HCEC 1CT (cell line): Measurements from ENCODE around the gene C10orf62.
"Not testable (repeated sequence)": the region's sequence is repeated elsewhere in the genome, so short reads cannot be mapped to it uniquely, and the experiment has no call there.

ENCODE experiments used
- DNase-seq: peaks from one replicate; pipeline ENCODE4 v3.0.0-alpha.2; 2017

C10orf62 gene

GRCh38 chr10:97589479-97589878 is at the start of gene C10orf62:
Gene C10orf62 (plus strand): TSS chr10:97589721. CDS start chr10:97589898, 177 bp downstream.
- no peak for DNase-seq

- DNase-seq: peak; percentile 9
Measured at GRCh38 chr10:97540669-97541500, 48.6 kb upstream of the C10orf62 start.

DNA sequence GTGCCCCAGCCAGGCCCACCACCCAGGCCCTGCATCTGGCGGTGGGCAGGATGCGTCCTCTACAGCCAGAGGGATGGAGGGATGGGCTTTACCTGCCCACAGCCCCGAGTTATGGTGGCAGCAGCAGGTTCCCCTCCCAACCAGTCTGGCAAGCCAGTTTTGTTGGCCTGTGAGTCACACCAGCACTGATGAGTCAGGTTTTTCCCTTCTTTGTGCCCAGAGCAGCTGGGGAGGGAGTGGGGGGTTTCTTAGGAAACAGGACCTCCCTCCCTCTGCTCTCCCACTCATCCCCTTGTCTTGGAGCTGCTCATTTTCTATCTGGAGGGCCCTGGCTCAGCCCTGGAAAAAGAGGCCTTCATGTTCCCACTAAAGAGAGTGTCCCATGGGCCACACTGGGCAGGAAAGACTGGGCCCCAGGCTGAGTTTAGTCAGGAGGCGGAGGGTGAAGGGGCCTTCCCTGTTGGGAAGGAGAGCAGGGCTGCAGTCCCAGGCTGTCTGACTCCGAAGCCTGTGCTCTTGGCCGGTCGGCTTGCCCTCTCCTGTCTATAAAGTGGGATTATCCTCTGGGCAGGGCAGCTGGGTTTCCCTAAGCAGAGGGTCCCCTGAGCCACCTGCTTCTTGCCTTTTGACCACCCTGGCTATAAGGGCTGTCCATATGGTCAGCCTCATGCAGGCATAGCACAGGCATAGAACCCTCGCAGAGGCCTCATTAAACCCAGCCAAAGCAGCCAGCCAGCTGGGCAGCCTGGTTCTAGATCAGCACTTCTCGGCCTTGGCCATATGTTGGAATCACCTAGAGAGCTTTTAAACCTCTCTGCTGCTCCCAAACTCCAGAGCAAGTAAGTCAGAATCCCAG is 47.1 kb upstream of the C10orf62 start:
- peak; percentile 88 for DNase-seq

DNA sequence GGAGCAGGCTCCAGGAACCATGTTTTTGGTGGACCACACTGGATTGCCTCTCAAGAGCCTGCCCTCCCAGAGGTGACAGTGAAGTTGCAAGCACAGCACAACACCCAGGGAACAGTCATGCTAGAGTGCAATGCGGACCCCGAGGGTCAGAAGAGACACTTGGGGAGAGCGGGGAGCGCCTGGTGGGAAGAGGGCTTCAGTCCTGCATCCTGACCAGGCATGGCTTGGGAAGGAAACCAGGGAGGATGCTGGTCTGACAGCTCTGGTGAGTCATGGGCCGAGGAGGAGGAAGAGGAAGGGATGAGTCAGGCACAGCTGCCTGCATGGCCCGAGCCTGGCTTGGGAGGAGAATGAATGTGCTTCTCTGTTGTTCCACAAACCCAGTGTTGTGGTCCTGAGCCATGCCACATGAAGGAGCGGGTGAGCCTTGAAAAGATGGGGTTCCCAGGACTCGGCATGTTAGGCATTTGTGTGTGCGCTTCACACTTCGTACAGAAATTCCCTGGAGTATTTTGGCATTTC is 46.4 kb upstream of the C10orf62 start:
- peak; percentile 98 for DNase-seq

- no peak for DNase-seq
Measured at GRCh38 chr10:97546456-97547270, 42.9 kb upstream of the C10orf62 start.

DNA sequence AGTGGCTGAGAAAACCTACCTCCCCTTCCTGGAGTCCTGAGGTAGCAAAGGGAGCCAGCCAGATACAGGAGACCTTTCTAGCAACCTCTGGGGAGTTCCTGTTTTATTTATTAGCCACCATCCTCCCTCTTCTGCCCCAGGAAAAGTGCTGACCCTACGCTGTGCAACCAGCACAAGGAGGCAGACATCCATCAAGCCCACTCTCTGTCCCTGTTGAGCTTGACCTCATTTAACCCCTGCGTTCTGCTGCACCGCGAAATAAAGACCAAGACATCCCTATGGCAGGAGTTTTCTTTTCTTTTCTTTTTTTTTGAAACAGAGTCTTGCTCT is 42.3 kb upstream of the C10orf62 start:
- DNase-seq: no peak

DNA sequence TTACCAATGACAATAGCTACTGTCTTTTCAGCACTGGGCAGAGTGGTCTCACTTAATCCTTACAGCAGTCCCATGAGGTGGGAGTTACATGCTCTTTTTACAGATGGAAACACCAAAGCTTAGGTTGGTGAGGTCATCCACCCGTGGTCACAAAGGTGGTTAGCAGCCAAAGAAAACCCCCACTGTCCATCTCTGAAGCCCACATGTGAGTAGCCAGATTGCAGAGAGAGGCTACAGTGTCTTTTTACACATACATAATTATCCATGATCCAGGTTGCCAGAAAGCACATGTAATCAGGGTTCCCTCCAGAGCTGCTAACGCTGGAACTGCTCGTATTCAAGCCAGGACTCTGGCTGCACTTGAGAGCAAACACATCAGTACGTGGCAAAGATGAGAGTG is 41.6 kb upstream of the C10orf62 start:
- DNase-seq: no peak

GRCh38 chr10:97548828-97549455 is 40.6 kb upstream of the C10orf62 start:
- no peak for DNase-seq

DNA sequence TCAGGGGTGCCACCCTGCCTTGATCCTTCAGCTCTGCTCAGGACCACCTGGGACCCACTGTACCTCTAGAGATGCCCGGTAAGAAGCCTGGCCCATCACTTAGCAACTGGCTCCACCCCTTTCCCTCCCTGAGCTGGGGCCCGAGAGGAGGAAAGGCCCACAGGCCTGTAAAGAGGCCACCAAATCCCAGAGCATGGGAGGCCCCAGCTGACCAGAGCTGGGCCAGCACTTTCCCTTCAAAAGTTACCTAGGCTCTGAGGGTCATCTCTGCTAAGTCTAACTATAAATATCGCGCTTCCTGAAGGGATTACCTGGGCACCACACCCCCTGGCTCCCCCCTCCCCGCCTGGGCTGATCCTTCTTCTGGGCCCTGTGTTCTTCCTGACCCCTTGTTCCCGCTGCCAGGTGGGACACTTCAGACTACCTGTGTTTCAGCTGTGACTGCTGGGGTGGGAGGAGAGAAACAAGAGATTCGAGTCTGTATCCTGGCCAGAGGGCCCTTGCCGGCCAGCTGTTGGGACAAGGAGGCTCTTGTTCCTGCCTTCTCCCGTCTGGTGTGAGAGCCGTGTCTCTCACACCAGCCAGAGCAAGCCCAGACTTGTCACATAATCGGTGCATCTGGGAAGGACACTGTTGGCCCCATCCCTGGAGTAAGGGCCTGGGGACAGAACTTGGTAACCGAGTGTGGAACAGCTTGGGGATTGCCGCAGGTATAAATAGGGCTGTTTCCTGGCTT is 39.8 kb upstream of the C10orf62 start:
- DNase-seq: no peak

DNA sequence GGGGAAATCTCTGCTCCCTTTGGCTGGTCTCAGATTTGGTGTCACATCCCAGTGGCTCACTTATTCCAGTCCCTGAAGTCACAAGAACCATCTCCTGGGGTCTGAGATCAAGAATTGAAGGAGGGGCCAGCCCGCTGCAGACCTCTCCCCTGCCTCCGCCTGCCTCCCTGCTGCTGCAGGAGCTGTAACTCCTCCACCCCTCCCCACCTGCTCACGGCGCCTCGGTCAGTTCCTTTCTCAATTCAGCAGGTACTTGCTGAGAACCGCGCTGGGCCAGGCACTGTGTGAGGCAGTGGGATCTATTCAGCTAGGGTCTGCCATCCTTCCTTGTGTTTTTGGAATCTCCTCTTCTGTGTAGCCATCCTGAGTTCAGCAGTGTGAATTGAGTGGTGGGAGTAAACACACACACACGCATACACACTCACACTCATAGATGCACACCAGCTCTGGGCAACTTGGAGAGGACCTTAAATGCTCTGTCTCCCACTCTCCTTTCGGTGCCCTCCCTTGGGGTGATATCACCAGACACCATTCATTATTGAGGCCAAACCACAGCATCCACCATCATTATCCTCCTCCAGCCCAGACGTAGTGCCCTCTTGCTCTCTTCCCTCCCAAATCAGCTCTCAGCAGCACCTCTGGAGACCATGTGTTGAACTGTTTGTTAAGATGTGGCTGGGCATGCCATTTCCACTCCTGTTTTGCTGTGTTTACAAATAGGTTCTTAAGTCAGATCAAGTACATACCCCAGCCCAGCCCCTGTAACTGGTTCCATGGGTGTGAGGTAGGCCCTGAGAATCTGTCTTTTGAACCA is 39.0 kb upstream of the C10orf62 start:
- DNase-seq: no peak

DNA sequence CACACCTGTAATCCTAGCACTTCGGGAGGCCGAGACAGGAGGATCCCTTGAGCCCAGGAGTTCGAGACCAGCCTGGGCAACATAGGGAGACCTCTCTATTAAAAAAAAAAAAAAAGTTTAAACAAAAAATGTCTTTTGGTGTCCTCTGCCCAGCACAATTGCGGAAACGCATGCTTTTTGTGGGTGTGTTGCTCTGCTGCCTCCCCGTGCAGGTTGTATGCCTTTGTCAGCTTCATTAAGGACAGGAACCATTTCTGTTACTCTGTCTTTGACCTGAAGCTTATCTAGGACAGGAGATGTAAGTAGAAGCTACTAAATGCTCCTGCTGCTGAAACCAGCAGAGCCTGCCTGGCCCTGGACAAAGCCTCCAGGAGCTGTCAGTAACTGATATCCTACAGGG is 38.2 kb upstream of the C10orf62 start:
- DNase-seq: no peak

DNA sequence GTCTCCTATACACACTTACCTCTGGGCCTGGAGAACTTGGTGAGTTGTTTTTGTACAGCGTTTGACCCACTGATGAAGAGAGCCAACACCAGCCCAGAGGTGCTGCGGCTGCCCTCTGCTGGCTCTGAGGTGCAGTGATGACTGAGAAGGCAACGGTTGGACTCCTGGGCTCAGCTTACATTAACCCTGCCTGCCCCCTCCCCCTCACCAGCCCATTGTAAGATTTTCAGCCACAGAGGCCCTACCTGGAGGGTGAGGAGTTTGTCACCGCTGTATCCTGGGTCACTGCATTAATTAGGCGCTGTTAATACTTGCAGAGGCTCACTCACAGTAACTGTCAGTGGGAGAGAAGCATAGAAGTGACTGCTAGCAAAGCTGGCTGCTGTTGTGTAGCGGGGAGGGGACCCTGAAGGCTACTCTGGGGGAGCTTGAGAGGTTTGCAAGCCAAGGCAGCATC is 35.9 kb upstream of the C10orf62 start:
- DNase-seq: peak; percentile 58

DNA sequence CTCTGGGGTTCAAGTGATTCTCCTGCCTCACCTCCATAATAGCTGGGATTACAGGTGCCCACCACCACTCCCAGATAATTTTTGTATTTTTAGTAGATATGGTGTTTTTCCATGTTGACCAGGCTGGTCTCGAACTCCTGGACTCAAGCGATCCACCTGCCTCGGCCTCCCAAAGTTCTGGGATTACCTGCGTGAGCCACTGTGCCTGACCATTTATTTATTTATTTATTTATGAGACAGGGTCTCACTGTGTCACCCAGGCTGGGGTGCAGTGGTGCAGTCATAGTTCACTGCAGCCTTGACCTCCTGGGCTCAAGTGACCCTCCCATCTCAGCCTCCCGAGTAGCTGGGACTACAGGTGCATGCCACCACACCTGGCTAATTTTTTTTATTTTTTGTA is 35.2 kb upstream of the C10orf62 start:
- DNase-seq: not testable (repeated sequence)

- not testable (repeated sequence) for DNase-seq
Measured at GRCh38 chr10:97555541-97555940, 34.0 kb upstream of the C10orf62 start.

DNA sequence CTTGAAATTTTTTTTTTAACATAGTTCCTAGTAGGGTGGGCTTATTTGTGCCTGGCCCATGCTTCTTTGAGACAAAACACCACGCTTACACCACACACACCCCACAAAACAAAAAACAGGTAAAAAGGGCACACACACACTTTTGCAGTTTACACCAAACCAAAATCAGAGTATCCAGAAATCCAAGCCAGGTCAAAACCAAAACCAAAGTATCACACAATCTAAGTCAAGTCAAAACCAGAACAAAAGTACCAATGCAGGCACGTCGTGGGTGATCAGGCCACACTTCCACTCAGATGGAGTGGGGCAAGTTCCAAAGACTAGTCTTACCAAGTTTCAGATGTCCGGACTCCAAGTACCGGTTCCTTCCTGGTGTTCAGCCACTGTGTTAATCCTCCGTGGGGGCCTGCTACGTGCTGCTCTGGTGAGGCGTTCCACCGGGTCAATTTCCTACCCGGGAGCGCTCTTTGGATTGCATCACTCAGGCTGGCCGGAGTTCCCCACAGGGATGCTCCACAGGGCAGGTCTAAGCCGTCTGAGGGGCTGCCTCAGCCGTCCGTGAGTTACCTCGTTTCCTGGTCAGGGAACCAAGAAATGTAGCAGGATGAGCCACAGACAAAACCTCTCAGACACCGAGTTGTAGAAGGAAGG is 28.7 kb upstream of the C10orf62 start:
- not testable (repeated sequence) for DNase-seq

DNA sequence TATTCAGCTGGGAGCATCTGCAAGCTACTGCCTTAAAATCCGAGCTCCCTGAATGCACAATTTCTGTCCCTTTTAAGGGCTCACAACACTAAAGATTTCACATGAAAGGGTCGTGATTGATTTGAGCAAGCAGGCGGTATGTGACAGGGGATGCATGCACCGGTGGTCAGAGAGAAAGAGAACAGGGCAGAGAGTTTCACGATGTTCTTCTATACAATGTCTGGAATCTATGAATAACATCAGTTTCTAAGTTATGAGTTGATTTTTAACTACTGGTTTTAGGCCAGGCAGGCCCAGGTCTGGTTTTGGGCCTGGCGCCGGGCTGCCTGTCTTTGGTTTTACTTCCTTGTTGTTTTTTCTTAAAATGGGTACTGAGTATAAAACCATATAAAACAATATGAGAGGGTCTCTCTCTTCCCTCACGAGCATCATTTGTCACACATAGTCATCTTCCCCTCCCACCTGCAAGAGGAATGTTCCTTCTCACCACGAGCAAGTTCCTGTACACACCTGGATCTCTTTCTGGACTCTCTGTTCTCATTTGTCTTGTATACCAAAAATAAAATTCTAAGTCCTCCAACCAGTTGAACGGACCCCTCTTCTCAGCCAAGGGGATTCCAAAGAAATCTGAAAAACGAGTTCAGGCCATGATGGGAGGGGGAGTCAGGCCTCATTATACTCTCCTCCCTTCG is 28.0 kb upstream of the C10orf62 start:
- DNase-seq: not testable (repeated sequence)

- not testable (repeated sequence) for DNase-seq
Measured at GRCh38 chr10:97562329-97562728, 27.2 kb upstream of the C10orf62 start.

- DNase-seq: no peak
Measured at GRCh38 chr10:97563337-97563736, 26.2 kb upstream of the C10orf62 start.

- DNase-seq: no peak
Measured at GRCh38 chr10:97564776-97565175, 24.7 kb upstream of the C10orf62 start.
